Mucosa of descending colon (tissue), 3 donors: Measurements from ENCODE around the gene ENOX1. TPM values are rescaled to one million over a fixed set of nuclear protein-coding genes. Genes with fewer than 3 reads are reported as not detected.
A peak's percentile ranks its signal among the peaks of the same experiment; 100 is the strongest.

ENCODE experiments used
- ATAC-seq: fragments of 200-7000 bp; cut with Tn5 transposase; one replicate; pipeline ENCODE4 v1.9.1; 2020; ENCODE audit warnings: mild to moderate bottlenecking, moderate library complexity
- DNase-seq, 3 donors: peaks; one replicate each; pipeline ENCODE4 v3.0.0-alpha.2; 2020
- H3K36me3 ChIP-seq: fragments of 200-600 bp; one replicate; pipeline ENCODE4 v1.8.0; 2021; ENCODE audit warnings: low read depth, mild to moderate bottlenecking
- H3K4me1 ChIP-seq: fragments of 200-600 bp; one replicate; pipeline ENCODE4 v1.8.0; 2021; ENCODE audit warnings: low read depth, mild to moderate bottlenecking
- H3K4me3 ChIP-seq: fragments of 200-600 bp; one replicate; pipeline ENCODE4 v1.8.0; 2021; ENCODE audit warnings: mild to moderate bottlenecking
- H3K9me3 ChIP-seq: fragments of 200-600 bp; one replicate; pipeline ENCODE4 v1.8.0; 2021; ENCODE audit warnings: mild to moderate bottlenecking
- intact Hi-C, 2 donors: fragments of 100-400 bp; cut with DNase I in 1 of 2; cut with micrococcal nuclease in 1 of 2; formaldehyde crosslinking; loops; one replicate each; pipeline versions ENCODE4 v1.11.0 to v1.11.1; 2022; cut with DNase I, micrococcal nuclease
- total RNA-seq, 3 donors: library from RNA; stranded (reverse); fragmentation: NEBNext Ultra II Directional in 2 of 3; extraction: Animal tissue kit (Norgen Biotek cat#: 25700) in 2 of 3; gene quantifications; one replicate each; pipeline versions ENCODE4 v1.2.1 to v1.2.4, GENCODE V29; 2021 to 2023
- TF ChIP-seq, protein P1 (sequence below): fragments of 200-600 bp; IDR thresholded peaks from one replicate; pipeline ENCODE4 v1.8.0; 2022; ENCODE audit warnings: antibody characterized with exemption, mild to moderate bottlenecking
- donor health status: DM: no; HTN: no; CAD: no; lungs with moderate emphysema.
- donor health status: DM: no; HTN: no; CAD: no.
- donor health status: DM: no; HTN: yes; CAD: no.

The ENOX1 gene
- total RNA-seq, 3 donors from 2014 or later, result 0.35 to 9.8 (median 1.2) TPM

DNA sequence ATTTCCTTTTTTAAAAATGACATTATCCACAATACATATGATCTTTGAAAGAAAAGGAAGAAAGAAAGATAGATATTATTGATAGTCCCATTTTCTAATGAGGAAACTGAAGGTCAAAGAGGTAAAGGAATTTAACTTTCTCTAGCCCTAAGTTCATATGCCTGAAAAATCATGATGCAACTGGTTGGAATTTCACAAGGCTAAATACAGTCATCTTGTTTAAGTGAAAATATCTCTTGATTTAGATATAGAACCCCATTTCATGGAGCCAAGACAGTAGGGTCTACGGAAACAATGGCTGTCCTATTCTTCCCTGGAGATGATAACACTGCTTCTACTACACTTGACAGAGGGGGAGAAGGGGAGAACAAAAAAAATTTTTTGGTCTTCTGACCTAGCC, 397.2 kb downstream of the ENOX1 start:
- DNase-seq, result no peak
- Histone ChIP-seq H3K9me3 (no peaks in the 10 kb centered on the region), H3K4me1 (no peaks in the 10 kb centered on the region), H3K4me3 (no peak overlapping the region), H3K36me3 (no peaks in the 10 kb centered on the region)
- intact Hi-C loops, result no loop called here
- ATAC-seq, result no peak
- TF ChIP-seq, protein P1, sequence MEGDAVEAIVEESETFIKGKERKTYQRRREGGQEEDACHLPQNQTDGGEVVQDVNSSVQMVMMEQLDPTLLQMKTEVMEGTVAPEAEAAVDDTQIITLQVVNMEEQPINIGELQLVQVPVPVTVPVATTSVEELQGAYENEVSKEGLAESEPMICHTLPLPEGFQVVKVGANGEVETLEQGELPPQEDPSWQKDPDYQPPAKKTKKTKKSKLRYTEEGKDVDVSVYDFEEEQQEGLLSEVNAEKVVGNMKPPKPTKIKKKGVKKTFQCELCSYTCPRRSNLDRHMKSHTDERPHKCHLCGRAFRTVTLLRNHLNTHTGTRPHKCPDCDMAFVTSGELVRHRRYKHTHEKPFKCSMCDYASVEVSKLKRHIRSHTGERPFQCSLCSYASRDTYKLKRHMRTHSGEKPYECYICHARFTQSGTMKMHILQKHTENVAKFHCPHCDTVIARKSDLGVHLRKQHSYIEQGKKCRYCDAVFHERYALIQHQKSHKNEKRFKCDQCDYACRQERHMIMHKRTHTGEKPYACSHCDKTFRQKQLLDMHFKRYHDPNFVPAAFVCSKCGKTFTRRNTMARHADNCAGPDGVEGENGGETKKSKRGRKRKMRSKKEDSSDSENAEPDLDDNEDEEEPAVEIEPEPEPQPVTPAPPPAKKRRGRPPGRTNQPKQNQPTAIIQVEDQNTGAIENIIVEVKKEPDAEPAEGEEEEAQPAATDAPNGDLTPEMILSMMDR, result no peak

DNA sequence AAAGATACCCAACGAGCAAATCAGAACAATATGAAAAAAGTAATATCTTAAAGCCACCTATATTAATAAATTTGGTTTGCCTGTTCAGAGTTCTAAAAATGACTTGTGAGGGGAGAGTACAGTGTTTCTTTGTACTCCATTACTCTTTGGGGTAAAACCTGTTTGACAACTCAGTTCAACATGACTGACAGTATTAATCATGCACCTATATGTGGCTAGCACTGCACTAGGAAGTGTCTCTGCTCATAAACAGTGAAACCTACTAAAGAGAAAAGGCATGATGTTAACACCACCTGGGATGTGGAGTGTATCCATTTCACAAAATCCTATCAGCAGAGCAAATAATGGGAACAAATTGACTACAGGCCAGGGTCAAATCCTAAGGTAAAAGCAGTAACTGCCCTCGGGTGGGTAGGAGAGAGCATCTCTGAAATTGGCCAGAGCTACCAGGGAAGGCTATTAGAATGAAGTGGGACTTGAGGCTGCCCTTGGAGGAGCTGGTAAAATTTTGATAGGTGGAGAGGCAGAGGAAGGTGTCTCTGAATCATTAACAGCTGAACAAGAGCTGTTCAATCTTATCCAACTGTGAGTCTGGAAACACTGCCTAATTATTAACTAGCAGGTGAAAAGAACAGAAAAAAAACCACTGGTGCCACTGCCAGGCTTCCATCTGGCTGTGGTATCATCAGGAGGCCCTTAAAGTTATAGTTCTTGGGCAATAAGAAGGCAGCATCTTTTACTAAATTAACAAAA, 398.3 kb downstream of the ENOX1 start:
- H3K9me3 ChIP-seq, result no peaks in the 10 kb centered on the region
- no peaks in the 10 kb centered on the region for H3K36me3 ChIP-seq
- intact Hi-C loops, result no loop called here
- DNase-seq (no peak), ATAC-seq (peak; percentile 84)
- no peaks in the 10 kb centered on the region for H3K4me1 ChIP-seq
- no peak overlapping the region for H3K4me3 ChIP-seq
- TF ChIP-seq, protein P1, result no peak

DNA sequence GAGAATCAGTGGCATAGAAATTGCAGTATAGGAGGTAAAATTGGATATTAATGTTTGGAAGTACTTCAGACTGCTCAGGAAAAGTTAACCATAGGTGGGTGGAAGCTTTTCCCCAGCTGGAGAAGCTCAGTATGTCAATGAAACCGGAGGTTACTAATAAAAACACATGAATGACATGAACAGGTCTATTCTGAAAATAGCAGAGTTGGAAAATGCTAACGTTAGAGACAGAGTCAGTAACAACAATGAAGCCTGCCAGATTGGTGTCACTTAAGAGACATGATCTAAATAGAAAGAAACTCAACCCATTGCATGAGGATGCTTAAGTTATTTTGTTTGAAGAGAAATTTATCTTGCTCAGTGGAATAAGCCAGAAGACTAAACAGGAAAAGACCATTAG, 398.9 kb downstream of the ENOX1 start:
- intact Hi-C loops, result no loop called here
- no peaks in the 10 kb centered on the region for H3K36me3 ChIP-seq
- ATAC-seq, result no peak
- TF ChIP-seq, protein P1, result no peak
- no peak overlapping the region for H3K4me3 ChIP-seq
- DNase-seq, result no peak
- no peaks in the 10 kb centered on the region for H3K4me1 ChIP-seq
- no peaks in the 10 kb centered on the region for H3K9me3 ChIP-seq

DNA sequence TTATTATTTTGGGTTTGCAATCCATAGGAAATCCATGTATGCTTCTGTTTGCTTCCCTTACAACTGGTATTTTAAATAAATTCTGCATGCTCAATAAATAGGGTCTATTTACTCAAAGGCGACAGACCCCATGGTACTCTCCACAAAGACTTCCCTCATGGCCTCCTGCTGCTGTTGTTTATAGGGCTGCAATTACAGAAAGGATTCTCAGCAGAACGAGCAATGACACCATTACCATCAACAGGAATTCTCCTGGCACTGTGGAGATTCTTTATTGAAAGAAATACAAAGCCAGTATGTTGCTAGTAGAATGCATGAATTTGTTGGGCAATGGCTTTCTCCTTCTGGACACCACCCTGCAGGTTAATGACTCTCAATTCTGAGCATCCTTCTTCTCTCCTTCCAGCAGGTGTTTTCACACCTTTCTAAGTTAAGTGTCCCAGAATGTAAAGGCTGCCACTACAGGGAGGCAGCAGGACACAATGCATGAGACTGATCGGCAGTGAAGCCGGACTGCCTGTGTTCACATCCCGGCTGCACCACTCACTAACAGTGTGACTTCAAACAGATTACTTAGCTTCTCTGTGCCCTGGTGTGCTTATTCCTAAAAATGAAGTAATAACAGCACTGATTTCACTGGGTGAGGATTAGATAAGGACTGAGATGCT, 403.1 kb downstream of the ENOX1 start:
- intact Hi-C loops, result no loop called here
- no peaks in the 10 kb centered on the region for H3K9me3 ChIP-seq
- DNase-seq (no peak), ATAC-seq (no peak)
- H3K4me1 ChIP-seq, result no peaks in the 10 kb centered on the region
- H3K4me3 ChIP-seq, result no peak overlapping the region
- TF ChIP-seq, protein P1, result no peak
- H3K36me3 ChIP-seq, result no peaks in the 10 kb centered on the region

DNA sequence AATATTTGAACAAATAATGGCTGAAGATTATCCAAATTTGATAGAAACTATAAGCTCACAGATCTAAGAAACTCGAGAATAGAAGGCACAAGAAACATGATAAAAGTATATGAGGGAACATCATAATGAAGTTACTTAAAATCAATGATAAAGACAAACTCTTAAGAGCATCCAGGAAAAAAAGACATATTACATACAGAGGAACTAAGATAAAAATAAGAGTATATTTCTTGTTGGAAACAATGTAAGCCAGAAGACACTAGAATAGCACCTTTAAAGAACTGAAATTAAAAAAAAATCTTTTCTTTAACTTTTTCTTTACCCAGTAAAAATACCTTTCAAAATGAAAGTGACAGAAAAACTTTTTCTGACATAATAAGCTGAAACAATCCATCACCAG, 407.0 kb downstream of the ENOX1 start:
- intact Hi-C loops, result no loop called here
- TF ChIP-seq, protein P1, result no peak
- no peak for ATAC-seq
- Histone ChIP-seq H3K4me3 (no peak overlapping the region), H3K4me1 (no peaks in the 10 kb centered on the region), H3K36me3 (no peaks in the 10 kb centered on the region), H3K9me3 (no peaks in the 10 kb centered on the region)
- DNase-seq, result no peak
